Measurements from ENCODE around the gene DNAH3. TPM values are rescaled to one million over a fixed set of nuclear protein-coding genes. Genes with fewer than 3 reads are reported as not detected.
"Not testable (repeated sequence)": the region's sequence is repeated elsewhere in the genome, so short reads cannot be mapped to it uniquely, and the experiment has no call there.

DNAH3 gene
- total RNA-seq, 2 donors from 2014 or later = 0.21 TPM; not detected in 1

DNA sequence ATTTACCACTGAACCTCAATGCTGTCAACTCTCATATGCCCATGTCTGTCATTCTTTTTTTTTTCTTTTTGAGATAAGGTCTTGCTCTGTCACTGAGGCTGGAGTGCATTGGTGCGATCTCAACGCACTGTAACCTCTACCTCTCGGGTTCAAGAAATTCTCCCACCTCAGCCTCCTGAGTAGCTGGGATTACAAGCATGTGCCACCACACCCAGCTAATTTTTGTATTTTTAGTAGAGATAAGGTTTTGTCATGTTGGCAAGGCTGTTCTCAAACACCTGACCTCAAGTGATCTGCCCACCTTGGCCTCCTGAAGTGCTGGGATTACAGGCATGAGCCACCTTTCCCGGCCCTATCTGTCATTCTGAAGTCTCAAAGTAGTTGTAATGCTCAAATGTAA is 177.4 kb downstream of the DNAH3 start:
- ATAC-seq; DNase-seq; intact Hi-C loops (cut with DNase I): not testable (repeated sequence)

DNA sequence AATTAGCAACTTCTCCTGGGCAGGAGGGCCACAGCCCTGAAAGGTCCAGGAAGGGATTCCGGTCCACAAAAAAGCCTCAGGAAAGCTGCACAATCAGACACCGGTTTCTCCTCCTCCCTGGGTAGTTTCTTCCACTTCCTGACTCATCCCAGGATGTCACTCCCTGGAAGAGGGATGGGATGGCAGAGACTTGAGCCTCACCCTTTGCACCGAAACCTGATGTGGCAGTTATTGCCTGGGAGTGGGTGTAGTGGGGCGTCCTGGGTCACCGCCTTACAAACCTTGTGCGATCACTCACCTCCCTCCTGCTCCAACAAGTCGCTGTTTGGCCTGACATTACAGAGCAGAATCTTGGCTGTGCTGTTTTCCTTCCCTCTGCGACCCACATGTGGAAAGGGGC is 179.2 kb downstream of the DNAH3 start:
- no peak for ATAC-seq
- intact Hi-C loops (cut with DNase I) = no loop called here

GRCh38 chr16:20969386-20969785 is 181.3 kb downstream of the DNAH3 start:
- ATAC-seq (no peak), DNase-seq (no peak)
- intact Hi-C loops (cut with DNase I) = no loop called here

More for the DNA sequence above, 179.2 kb downstream of the DNAH3 start:
- no peak for DNase-seq

GRCh38 chr16:20968765-20969164 is 181.9 kb downstream of the DNAH3 start:
- DNase-seq (no peak), ATAC-seq (no peak)
- intact Hi-C loops (cut with DNase I) = no loop called here

DNA sequence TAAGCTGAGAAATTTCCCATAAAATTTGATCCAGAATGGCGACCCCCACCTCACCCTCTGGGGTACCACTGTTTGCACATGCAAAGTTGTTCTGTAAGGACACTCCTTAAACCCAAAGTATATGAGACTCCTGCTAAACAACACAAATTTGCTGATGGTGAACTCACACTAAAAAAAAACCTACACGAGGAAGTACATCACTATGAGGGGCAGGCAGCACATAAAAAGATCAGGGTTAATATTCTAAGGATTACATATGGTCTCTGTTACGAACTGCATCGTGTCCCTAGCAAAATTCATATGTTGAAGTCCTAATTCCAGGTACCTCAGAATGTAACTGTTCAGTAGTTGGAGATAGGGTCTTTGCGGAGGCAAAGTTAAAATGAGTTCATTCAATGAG is 189.7 kb downstream of the DNAH3 start:
- ATAC-seq = no peak
- no peak for DNase-seq
- intact Hi-C loops (cut with DNase I) = no loop called here

- no peak for ATAC-seq
- intact Hi-C loops (cut with DNase I) = no loop called here
- DNase-seq = no peak
Measured at GRCh38 chr16:20957153-20957552, 193.5 kb downstream of the DNAH3 start.

- ATAC-seq (no peak), DNase-seq (no peak)
- intact Hi-C loops (cut with DNase I) = no loop called here
Measured at GRCh38 chr16:20956319-20956718, 194.3 kb downstream of the DNAH3 start.

DNA sequence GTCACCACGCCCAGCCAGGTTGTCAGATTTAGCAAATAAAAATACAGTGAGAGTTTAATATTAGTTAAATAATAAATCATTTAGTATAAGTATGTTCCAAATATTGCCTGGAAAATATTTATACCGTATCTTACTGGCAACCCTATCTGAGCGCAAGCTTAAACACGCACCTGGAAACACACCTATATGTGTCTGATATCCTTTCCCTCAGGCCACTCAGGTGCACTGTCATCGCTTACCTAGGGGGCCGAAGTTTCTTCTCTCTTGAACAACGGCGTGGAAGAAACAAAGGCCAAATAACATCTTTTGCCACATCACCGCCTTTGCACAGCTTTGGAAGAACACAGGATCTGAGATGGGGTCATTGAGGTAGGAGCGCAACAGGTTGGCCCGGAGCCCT is 196.1 kb downstream of the DNAH3 start:
- ATAC-seq (no peak), DNase-seq (no peak)
- intact Hi-C loops (cut with DNase I) = no loop called here

- intact Hi-C loops (cut with DNase I) = no loop called here
- ATAC-seq (no peak), DNase-seq (no peak)
Measured at GRCh38 chr16:20952139-20952920, 198.3 kb downstream of the DNAH3 start.

DNA sequence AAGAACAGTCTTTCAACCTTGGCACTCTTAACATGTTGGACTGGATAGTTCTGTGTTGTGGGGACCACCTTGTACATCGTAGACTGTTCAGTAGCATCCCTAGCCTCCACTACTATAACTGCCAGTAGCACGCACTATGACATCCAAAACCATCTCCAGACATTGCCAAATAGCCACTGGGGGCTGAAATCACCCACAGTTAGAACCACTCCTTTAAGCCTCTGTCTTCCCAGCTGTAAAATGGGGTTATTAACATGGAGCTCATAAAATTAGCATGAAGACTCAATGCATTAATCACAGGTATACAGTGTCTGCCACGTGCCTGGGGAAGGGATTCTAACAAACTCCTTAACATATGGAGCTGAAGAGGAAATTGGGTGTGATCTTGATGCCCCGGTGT is 200.4 kb downstream of the DNAH3 start:
- ATAC-seq (no peak), DNase-seq (no peak)
- intact Hi-C loops (cut with DNase I) = no loop called here

- intact Hi-C loops (cut with DNase I) = no loop called here
- ATAC-seq = no peak
- DNase-seq = no peak
Measured at GRCh38 chr16:20949660-20950059, 201.0 kb downstream of the DNAH3 start.

GRCh38 chr16:20948444-20948843 is 202.2 kb downstream of the DNAH3 start:
- intact Hi-C loops (cut with DNase I) = no loop called here
- DNase-seq = no peak
- ATAC-seq = no peak

DNA sequence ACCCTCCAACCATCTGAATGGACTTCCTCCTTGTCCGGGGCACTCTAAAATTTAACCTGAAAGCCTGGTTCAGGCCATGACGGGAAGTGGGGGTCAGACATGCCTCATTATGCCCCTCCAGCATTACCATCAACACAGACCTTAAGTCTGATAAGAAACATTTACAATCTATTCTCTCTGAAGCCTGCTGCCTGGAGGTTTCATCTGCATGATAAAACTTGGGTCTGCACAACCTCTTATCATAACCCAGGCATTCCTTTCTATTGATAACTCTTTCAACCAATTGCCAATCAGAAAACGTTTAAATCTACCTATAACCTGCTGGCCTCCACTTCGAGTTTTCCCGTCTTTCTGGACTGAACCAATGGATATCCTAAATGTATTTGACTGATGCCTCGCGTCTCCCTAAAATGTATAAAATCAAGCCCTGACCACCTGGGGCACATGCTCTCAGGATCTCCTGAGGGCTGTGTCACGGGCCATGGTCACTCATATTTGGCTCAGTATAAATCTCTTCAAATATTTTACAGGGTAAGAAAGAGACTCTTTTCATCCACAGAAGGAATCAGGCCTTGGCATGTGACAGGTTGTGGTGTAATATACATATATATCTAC is 204.5 kb downstream of the DNAH3 start:
- intact Hi-C loops (cut with DNase I) = no loop called here
- ATAC-seq (no peak), DNase-seq (no peak)

DNA sequence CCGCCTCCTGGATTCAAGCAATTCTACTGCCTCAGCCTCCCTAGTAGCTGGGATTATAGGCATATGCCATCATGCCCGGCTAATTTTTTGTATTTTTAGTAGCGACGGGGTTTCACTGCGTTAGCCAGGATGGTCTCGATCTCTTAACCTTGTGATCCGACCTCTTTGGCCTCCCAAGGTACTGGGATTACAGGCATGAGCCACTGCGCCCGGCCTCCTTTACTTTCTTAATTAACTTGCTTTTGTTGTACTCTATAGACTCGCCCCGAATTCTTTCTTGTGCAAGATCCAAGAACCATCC is 205.1 kb downstream of the DNAH3 start:
- intact Hi-C loops (cut with DNase I); ATAC-seq; DNase-seq: not testable (repeated sequence)

- intact Hi-C loops (cut with DNase I) = no loop called here
- peak in 1 of 2 donors; percentile 23 for ATAC-seq
- DNase-seq = no peak
Measured at GRCh38 chr16:20944861-20945574, 205.6 kb downstream of the DNAH3 start.

DNA sequence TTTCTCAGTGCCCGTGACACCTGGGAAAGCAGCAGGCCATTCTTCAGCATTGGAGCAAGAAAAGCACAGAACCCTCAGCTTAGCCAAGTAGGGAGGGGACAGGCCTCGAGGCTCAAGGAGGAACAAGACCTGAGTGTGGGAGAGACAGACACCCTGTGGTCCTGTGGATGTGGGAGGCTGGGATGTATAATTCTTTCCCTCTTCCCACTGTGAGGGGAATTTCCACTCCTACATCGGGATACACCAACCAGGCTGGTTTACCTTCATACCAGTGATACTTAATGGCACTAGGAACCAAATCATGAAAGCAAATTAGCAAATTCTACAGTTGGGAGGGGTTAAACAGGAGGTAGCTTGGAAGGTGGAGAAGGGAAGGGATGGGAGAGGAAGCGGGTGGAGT is 208.4 kb downstream of the DNAH3 start:
- no peak for ATAC-seq
- intact Hi-C loops (cut with DNase I) = no loop called here
- no peak for DNase-seq

- intact Hi-C loops (cut with DNase I) = no loop called here
- no peak for ATAC-seq
- DNase-seq = no peak
Measured at GRCh38 chr16:20941636-20941926, 209.1 kb downstream of the DNAH3 start.

GRCh38 chr16:20940871-20941635 is 209.6 kb downstream of the DNAH3 start:
- ATAC-seq = no peak
- DNase-seq = no peak
- intact Hi-C loops (cut with DNase I) = no loop called here

DNA sequence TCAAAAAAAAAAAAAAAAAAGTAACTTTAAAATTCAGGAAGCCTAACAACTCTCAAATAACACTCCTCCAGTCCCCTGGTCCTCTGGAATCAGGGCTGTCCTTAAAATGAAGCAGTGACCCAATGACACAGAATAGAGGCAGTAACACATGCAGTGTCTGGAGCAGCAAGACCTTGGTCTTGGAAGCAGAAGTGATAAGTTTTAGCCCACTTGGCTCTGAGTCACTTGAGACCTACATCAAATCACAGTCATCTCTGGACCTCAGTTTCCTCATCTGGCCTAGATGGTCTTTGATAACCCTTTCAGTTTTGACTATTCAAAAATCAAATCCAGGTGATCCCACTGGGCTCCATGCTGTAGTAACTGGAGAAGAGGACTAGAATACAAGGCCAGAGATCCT is 211.0 kb downstream of the DNAH3 start:
- DNase-seq (no peak), ATAC-seq (no peak)
- intact Hi-C loops (cut with DNase I) = no loop called here

GRCh38 chr16:20938426-20938825 is 212.2 kb downstream of the DNAH3 start:
- intact Hi-C loops (cut with DNase I) = no loop called here
- ATAC-seq (no peak), DNase-seq (no peak)

Data from left cardiac atrium (tissue), 4 donors.